GM21529 (cell line): Measurements from ENCODE around the gene MACROH2A2.

ENCODE experiments used
- ATAC-seq: cut with Tn5 transposase; IDR thresholded peaks from one replicate; pipeline ENCODE4 v1.9.1; 2021; ENCODE audit not compliant: unreplicated experiment

MACROH2A2 gene

DNA sequence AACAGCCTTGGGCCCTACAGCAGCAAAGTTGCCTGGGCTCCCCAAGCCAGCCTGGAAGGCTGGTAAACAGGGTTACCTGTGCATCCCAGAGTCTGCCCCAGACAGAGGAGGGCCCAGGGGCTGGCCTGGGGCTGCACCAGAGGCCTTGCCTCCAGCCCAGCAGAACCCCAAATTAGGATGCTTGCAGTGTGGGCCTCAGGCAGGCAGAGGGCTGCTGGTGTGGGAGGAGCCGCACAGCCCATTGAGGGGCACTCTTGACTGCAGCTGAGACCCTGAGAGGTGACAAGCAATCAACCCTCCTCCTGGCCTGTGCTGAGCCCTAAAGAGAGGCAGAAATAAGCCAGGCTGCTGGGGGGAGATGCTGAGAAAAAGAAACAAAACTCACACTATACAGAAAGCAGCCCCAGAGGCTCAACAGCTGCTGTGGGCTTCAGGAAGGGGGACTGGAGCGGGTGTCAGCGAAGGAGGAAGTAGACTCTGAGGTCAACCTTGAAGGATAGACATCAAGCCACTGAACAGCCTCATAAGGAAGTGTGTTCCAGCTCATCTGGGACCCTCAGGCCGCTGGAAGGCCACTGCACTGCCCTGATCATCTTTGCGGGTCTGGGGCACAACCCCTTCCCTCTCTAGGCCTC lies 73.4 kb downstream of the MACROH2A2 start:
- ATAC-seq: no peak

DNA sequence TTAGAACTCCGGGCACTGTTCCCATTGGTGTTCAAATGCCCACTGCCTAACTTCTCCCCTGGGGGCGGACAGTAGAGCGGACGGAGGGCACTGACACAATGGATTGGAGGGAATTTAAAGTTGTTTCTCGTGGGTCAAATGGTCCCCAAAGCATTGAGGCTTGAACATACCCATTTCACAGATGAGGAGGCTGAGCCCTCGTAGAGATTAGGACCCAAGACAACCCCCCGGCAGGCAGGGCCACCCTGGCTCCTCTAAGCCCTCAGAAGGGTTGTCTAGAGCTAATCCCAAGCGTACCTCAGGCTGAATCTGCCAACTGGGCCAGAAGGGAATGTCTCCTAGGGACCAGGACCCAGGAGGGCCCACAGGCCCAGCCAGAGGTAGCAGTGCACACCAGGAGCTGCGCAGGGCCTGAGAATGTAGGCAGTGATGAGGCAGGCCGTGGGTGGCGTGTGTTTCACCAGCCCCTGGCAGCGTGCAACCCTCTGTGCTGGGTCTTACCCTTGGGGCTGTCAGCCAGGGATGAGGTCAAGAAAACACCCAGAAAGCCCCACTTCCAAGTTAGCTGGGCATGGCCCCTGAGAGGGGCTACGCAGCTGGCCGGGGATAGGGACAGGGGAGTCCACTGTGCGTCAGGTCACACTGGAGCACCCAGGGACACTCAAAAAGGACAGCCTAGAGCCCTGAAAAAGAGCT lies 74.2 kb downstream of the MACROH2A2 start:
- no peak for ATAC-seq

DNA sequence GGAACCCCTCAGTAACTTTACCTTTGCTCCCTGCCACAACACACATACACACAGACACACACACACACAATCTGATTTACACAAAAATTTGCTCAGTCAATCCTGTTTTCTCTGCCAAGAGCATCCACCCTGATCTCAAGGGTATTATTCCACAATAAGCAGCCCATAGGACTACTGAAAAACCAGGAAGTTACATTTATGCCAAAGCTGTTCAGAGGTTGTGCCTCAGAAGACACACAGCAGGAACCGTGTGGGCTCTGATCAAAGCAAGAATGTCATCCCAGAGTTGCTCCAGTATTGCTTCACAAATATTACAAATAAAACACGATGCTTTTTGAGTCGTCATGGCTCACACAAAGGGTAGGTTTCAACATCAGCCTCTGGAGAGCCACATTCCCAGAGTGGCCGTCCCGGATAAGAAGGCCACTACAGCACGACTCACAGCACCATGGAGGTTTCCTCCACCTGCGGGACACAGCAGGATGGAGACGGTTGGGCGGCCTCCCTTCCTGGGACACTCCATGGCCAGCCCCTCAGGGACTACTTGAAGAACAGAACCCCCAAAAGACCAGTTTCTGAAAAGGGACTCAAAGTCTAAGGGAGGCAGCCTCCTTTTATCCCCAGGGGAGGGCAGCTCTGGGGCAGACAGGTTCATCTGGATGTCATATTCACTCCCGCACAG lies 78.4 kb downstream of the MACROH2A2 start:
- no peak for ATAC-seq

DNA sequence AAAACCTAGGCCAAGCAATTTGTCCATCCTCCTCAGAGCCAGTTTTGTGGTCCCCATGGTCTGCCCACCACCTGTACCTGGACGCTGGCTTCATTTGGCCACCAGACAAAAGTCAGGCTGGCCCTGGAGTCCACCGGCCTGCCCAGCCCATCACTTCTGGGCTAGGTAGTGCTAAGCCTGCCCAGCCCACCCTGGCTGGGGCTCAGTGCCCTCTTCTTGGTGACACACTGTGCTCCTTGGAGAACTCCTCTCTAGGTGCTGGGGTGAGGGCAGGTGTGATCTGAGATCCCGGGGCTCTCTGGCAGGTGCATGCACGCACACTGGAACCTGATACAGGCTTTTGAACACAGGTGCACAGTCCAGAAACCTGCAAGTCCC lies 78.9 kb downstream of the MACROH2A2 start:
- ATAC-seq: no peak

DNA sequence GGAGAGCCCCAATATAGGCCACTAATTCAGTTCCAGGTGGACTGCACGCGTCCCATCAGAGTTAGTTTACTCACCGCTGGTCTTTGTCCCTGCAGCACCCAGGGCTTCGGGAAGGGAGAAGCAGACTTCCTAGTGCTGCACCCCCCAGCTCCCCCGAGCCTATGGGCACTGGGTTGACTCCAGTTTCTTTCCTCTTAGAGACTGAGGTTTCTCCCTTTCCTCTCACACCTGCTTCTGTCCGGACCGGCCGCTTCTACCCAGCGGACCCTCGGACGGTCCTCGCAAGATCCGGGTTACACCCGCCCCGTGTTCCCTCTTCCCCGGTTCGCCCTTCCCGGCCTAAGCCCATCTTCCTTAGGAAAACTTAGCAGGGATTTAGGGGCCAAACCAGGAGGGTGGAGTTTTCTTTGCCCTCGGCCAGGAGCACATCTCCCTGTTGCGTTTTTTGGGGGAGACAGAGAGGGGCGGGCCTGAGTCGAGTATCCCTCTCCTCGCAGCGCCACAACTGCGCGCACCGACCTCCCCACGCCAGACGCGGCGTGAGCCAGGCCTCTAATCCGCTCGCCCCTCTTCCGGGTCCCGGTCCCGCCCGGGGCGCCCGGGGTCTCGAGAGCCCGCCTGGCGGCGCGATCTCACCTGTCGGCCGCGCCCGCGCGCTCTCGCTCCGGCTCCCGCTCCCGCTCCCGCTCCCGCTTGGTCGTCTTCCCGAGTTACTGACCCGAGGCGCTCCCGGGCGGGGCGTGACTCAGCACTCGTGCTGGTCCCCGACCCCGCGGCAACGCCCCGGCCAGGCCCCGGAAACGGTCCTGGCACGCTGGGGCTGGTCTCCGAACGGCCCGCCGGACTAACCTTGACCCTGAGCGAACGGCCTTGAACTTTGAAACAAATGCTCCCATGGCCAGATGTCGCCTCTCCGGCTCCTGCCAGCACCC lies 79.7 kb downstream of the MACROH2A2 start, which contains the start of gene AIFM2:
Gene AIFM2 (minus strand): TSS at position 728 of the 932 bp plus-strand sequence. CDS start 8,741 bp downstream, outside the sequence.
- peak; percentile 84 for ATAC-seq

DNA sequence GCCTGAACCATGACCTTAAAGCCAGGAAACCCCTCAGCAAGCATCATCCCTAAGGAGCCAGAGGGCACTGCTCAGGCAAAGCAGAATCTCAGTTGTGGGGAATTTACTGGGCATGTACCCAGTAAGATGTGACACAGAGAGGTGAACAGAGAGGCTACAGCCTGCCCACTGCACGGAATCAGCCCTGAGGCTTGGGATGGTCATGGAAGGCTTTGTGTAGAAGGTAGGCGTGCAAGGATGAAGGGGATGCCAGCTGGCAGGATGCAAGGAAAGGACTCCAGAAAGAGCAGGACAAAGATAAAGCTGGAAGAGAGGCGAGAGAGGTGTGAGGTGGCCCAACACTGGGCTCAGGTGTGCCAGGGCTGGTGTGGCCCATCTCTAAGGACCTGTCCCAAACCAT lies 82.4 kb downstream of the MACROH2A2 start:
- ATAC-seq: no peak

DNA sequence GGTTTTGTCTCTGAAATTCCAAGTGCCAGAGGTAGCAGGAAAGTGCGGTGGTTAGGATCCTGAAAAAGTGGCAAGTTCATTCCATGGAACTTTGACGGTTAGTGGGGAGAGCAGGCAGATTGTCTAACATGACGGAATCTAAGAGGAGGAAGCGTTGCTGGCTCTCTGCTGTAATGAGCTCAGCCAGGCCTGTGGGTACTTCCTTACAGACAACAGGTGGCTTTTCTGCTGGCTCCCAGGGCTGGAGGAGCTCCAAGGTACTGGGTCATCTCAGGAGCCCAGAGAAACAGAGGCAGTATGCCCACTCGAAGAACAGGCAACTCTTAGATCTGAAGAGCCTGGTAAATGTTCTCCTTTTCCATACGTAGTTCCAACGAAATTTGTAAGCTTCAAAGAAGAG lies 83.0 kb downstream of the MACROH2A2 start:
- no peak for ATAC-seq

DNA sequence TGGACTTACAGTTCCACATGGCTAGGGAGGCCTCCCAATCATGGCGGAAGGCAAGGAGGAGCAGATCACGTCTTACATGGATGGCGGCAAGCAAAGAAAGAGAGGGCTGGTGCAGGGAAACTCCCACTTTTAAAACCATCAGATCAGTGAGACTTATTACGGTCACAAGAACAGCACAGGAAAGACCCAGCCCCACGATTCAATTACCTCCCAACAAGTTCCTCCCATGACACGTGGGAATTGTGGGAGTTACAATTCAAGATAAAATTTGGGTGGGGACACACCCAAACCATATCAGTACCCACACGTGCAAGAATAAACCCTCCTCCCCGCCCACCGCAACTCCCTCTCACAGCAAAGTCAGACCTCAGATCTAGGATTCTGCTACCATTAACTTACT lies 84.5 kb downstream of the MACROH2A2 start:
- no peak for ATAC-seq

DNA sequence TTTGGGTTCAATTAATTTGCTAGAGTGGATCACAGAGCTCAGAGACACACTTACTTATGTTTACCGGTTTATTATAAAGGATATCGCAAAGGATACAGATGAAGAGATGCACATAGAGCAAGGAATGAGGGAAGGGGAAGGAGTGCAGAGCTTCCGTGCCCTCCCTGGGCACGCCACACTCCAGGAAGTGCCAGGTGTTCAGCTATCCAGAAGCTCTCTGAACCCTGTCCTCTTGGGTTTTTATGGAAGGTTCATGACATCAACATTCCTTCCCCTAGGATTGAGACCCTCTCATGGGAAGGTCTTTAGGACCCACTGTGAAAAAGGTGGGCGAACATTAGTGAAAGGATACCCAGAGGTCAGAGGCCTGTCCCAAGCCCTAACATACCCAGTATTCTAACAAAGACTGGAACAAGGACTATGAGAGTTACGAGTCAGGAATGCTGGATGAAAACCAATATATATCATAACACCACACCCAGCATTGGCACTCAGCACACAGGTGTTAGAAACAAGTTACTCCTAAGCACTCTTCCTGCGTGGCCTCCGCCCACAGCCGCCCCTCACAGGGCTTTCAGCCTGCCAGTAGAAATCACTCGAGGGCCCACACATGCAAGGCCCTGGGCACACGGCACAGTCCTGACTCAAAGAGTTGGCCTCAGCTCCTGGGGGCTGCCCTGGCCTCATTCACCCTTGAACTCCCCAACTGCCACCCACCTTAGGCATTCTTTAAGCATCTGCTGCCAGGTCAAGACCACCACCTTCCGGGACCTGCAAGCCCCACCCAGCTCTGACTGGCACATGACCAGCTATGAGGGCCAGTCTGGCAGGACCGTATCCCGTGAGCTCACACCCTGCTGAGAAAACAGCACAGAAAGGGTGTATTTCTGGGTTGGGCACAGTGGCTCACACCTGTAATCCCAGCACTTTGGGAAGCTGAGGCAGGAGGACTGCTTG lies 85.6 kb downstream of the MACROH2A2 start:
- ATAC-seq: no peak

DNA sequence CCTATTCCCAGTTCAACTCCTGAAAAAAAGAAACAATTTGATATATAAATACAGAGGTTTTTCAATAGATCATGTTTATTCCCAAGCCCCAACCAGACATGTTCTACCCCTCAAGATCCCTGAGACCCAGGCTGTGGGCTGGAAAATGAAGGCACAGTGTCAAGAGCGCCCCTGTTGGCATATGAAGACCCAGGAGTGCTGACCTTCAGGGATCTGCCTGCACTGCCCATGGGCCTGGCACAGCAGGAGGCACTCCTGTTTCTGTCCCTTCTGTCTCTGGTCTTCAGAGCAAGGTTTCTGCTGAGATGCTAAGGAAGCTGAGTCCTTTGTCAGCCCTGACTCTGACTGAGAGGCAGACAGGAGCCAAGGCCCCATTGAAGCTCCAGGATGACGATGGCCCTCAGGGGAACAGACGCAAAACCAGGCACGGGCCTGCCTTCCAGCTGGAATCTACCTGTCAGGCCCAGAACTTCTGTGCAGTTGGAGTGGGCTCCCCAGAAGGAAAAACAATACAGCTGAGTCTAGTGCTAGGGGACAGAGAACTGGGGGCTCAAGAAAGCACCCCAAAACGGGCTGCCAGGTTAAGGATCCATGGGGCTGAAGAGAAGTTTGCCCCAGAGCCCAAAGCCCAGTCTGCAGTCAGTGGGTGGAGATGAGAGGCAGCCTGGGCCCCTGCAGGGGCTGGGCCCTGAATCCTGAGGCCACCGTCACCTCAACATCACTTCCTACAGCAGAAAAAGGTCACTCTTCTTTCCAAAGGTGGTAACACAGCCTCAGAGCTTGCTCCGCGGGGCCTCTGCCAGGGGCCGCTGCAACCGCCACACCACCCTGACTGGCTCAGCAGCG lies 86.7 kb downstream of the MACROH2A2 start:
- no peak for ATAC-seq

DNA sequence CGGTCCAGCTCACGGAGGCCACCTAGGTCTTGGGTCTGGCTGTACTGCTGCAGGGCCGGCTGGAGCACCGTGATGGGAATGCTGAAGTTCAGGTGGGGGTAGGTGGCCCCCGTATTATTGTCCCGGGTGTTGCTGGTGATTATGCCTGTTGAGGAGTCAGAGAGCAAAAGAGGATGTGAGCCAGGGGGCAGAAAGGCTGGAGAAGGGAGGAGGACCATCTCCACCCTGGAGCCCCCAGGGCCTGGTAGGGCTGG lies 87.3 kb downstream of the MACROH2A2 start:
- no peak for ATAC-seq

DNA sequence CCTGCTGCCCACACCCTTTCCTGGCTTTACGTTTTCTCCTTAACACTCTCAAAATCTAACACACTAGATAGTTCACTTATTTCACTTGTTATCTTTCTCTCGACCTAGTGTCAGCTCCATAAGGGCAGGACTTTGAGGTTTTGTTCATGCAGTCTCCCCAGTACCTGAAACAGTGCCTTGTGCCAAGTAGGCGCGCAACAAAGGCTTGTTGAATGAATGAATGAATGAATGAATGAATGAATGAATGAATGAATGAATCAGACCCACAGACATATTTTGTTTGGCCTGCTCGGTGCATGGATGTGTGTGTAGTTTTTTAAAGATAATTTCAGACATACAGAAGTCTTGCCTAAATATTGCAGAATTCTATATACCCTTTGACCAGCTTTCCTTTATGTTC lies 87.7 kb downstream of the MACROH2A2 start:
- no peak for ATAC-seq

DNA sequence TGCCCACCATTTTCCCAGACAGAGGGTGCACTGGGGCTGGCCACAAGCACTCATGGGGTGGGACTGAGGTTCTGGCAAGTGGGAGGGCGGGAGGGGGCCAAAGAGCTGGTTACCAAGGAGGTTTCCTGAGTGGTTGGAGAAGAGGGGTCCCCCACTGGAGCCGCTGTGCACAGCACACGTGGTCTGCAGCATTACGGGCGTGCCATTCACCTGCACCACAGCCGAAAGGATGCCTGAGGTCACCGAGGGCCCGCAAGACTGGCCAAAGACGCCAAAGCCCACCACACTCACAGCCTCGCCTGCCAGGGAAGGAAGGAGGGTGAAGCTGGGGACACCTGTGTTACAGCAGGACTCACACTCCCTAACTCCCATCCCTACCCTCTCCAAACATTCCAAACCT lies 89.9 kb downstream of the MACROH2A2 start:
- ATAC-seq: no peak

DNA sequence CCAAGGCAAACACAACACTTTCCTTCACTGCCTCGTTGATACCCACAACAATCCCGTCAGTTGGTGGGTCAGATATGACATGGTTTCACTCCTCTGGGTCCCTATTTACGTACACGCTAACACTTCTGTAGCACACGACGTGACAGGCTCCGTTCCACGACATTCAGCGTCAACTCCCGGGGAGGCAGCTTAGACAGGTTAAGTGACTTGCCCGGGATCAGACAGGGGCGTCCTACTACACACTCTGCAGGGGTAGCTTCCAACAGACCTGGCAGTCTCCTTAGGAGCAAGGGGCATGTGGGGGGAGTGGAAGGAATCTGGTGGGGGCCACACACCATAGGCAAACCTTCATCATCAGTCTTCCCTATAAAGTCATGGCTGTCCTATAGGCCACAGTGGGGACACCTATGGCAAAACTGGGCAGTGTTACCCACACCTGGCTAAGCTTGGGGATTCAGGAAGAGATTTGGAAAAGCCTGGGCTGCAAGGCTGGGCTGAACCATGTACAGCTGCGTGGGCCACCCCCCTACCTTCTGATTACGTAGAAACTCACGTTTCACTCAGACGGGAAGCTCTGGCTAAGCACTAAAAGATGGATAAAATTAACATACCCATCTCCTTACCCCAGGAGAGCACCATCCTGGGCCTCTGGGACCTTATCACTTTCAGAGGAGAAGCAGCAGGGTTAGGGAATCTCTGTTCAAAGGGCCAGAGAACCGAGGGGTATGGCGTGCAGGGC lies 91.9 kb downstream of the MACROH2A2 start:
- ATAC-seq: no peak

DNA sequence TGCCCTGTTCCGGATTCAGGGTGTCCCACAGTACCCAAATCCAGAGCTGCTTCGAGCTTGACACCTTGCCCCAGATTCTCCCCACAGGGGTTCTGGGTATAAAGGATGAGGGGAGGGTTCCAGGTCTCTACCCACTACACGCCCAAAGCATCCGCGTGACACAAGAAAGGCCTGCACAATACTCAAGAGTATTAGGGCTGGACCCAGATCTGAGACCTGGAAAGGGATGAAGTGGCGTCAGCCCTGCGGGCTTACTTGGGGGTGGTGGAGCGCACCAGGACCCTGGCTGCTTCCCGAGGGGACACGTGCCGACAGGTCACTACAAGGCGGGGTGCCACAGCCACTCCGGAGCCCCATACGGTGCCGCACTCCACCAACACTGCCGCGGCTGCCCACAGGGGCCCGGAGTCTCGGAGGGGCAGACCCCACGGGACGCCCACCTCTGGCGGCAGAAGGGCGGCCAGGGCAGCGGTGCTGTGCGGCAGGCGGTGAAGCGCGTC lies 92.6 kb downstream of the MACROH2A2 start:
- peak; percentile 5 for ATAC-seq

DNA sequence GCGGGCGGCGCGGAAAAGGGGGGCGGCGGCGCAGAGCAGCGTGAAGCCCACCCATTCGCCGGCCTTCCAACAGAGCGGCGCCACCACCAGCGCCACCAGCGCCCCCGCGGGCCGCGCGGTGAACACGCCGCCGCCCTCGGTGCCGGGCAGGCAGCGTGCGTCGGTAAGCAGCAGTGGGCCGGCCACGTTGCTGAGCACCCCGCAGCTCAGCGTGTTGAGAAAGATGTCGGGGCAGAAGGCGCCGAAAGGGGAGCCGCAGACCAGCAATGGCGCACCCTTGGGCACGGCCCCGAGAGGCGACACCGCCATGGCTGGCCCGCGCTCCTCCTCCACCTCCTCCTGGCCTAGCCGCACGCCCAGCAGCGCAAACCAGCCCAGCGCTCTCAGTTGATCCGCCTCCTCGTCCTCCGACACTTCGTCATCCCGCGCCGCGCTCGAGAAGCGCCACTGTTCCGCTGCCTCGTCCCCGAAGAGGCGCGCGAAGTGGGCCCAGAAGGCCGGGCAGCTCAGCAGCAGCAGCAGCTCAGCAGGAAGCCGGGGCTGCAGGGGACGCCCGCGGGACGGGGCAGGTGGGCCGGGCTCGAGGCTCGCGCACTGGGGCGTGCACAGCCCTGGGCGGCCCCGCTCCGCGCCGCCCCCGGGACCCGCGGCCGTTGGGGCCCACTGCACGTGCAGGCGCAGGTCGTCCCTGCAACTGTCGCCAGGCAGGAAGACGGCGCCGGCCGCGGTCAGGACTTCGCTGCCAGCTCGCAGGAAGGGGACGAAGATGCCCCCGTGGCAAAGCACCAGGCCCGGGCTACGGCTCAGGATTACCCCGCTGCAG lies 93.2 kb downstream of the MACROH2A2 start:
- ATAC-seq: peak; percentile 47

DNA sequence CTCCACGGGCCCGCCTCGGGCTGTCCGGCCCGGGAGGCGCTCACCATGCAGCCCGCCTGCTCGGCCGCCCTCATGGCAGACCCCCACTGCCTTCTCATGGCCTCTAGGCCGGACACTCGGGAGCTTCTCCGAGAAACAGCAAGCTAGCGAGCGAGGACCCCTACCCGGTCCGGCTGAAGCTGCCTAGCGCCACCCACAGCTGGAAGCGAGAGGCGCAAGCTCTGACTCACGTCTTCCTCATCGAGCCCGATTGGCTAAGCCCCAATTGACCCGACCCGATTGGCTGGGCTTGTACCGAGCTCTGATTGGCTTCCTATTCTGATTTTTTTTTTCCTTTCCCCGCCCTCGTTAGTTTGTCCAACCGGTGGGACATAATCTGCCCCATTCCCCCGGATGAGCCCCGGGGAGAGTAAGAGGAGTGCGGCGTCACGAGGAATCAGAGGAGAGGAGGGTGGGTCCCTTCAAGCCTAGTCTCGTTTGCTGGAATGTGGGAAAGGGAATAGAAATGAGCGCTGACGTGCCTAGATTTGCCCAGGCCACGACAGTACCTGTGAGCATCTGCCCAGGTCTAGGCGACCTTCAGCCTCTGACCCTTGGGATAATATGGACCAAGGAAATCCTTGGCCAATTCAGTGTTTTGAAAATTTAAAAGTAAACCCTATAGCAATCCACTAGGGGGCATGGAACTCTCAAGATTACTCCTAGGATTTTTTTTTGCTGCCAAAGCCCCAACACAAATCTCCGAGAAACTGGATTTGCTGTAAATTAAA lies 94.0 kb downstream of the MACROH2A2 start, which contains the start of gene TYSND1:
Gene TYSND1 (minus strand): TSS at position 212 of the 770 bp plus-strand sequence. CDS start 114 bp downstream, at position 98.
- peak; percentile 89 for ATAC-seq
